ENCODE data around the gene DLGAP4.
A peak's percentile ranks its signal among the peaks of the same experiment; 100 is the strongest.
"Not testable (repeated sequence)": the region's sequence is repeated elsewhere in the genome, so short reads cannot be mapped to it uniquely, and the experiment has no call there.

The DLGAP4 gene

GRCh38 chr20:36361406-36361805 is 55.3 kb downstream of the DLGAP4 start:
- no peak for DNase-seq

- DNase-seq, result no peak
Observed at GRCh38 chr20:36362261-36362660, 56.1 kb downstream of the DLGAP4 start.

- DNase-seq, result no peak
Observed at GRCh38 chr20:36362978-36363713, 57.0 kb downstream of the DLGAP4 start.

GRCh38 chr20:36364506-36364905 is 58.4 kb downstream of the DLGAP4 start:
- no peak for DNase-seq

GRCh38 chr20:36366623-36367369 is 60.7 kb downstream of the DLGAP4 start:
- no peak for DNase-seq

- no peak for DNase-seq
Observed at GRCh38 chr20:36367370-36367745, 61.2 kb downstream of the DLGAP4 start.

- no peak for DNase-seq
Observed at GRCh38 chr20:36367907-36368799, 62.0 kb downstream of the DLGAP4 start.

- no peak for DNase-seq
Observed at GRCh38 chr20:36368869-36369268, 62.7 kb downstream of the DLGAP4 start.

GRCh38 chr20:36369739-36370138 is 63.6 kb downstream of the DLGAP4 start:
- DNase-seq, result no peak

GRCh38 chr20:36370991-36371790 is 65.1 kb downstream of the DLGAP4 start:
- DNase-seq, result no peak

GRCh38 chr20:36372666-36373065 is 66.5 kb downstream of the DLGAP4 start:
- no peak for DNase-seq

GRCh38 chr20:36373089-36373488 is 67.0 kb downstream of the DLGAP4 start:
- DNase-seq, result no peak

- DNase-seq, result no peak
Observed at GRCh38 chr20:36374995-36375394, 68.9 kb downstream of the DLGAP4 start.

- DNase-seq, result no peak
Observed at GRCh38 chr20:36377348-36378326, 71.5 kb downstream of the DLGAP4 start.

- DNase-seq, result no peak
Observed at GRCh38 chr20:36378686-36379085, 72.5 kb downstream of the DLGAP4 start.

GRCh38 chr20:36379914-36380313 is 73.8 kb downstream of the DLGAP4 start:
- not testable (repeated sequence) for DNase-seq

GRCh38 chr20:36384022-36384619 is 78.0 kb downstream of the DLGAP4 start:
- peak; percentile 13 for DNase-seq

- DNase-seq, result no peak
Observed at GRCh38 chr20:36385503-36385902, 79.4 kb downstream of the DLGAP4 start.

GRCh38 chr20:36386236-36386635 is 80.1 kb downstream of the DLGAP4 start:
- no peak for DNase-seq

GRCh38 chr20:36390269-36390668 is 84.1 kb downstream of the DLGAP4 start:
- no peak for DNase-seq
